Measurements from ENCODE around the gene CDH13.

CDH13 gene

GRCh38 chr16:83070416-83071209, 443.8 kb downstream of the CDH13 start:
- no peak for DNase-seq

GRCh38 chr16:83075956-83076355, 449.2 kb downstream of the CDH13 start:
- DNase-seq, result no peak

- DNase-seq, result no peak
These were observed 456.6 kb downstream of the CDH13 start for GRCh38 chr16:83083361-83083760.

GRCh38 chr16:83085660-83086059, 458.9 kb downstream of the CDH13 start:
- no peak for DNase-seq

GRCh38 chr16:83095941-83096692, 469.3 kb downstream of the CDH13 start:
- DNase-seq, result no peak

- DNase-seq, result no peak
These were observed 471.8 kb downstream of the CDH13 start for GRCh38 chr16:83098536-83098935.

- no peak for DNase-seq
These were observed 473.9 kb downstream of the CDH13 start for GRCh38 chr16:83100679-83101078.

GRCh38 chr16:83102336-83102735, 475.6 kb downstream of the CDH13 start:
- no peak for DNase-seq

GRCh38 chr16:83105279-83106077, 478.7 kb downstream of the CDH13 start:
- DNase-seq, result no peak

GRCh38 chr16:83109490-83110125, 482.8 kb downstream of the CDH13 start:
- no peak for DNase-seq

- DNase-seq, result no peak
These were observed 483.5 kb downstream of the CDH13 start for GRCh38 chr16:83110269-83110668.

GRCh38 chr16:83113317-83113716, 486.5 kb downstream of the CDH13 start:
- no peak for DNase-seq

- no peak for DNase-seq
These were observed 487.0 kb downstream of the CDH13 start for GRCh38 chr16:83113811-83114210.

GRCh38 chr16:83115491-83116232, 488.9 kb downstream of the CDH13 start:
- no peak for DNase-seq

- no peak for DNase-seq
These were observed 489.6 kb downstream of the CDH13 start for GRCh38 chr16:83116274-83116892.

GRCh38 chr16:83117810-83118209, 491.0 kb downstream of the CDH13 start:
- DNase-seq, result no peak

- no peak for DNase-seq
These were observed 491.6 kb downstream of the CDH13 start for GRCh38 chr16:83118365-83118764.

- no peak for DNase-seq
These were observed 499.3 kb downstream of the CDH13 start for GRCh38 chr16:83125999-83126568.

GRCh38 chr16:83128041-83128440, 501.3 kb downstream of the CDH13 start:
- no peak for DNase-seq

- DNase-seq, result no peak
These were observed 503.3 kb downstream of the CDH13 start for GRCh38 chr16:83130039-83130438.

- no peak for DNase-seq
These were observed 507.9 kb downstream of the CDH13 start for GRCh38 chr16:83134638-83135037.
